NCI-H1436 treated with DMSO at 0.1 percent for 48 hours (cell line): Measurements from ENCODE around the gene OCLN.
"Not testable (repeated sequence)": the region's sequence is repeated elsewhere in the genome, so short reads cannot be mapped to it uniquely, and the experiment has no call there.

ENCODE experiments used
- DNase-seq: peaks from one replicate; lab custom pipeline; 2025; lab: John Stamatoyannopoulos, UW

The OCLN gene

DNA sequence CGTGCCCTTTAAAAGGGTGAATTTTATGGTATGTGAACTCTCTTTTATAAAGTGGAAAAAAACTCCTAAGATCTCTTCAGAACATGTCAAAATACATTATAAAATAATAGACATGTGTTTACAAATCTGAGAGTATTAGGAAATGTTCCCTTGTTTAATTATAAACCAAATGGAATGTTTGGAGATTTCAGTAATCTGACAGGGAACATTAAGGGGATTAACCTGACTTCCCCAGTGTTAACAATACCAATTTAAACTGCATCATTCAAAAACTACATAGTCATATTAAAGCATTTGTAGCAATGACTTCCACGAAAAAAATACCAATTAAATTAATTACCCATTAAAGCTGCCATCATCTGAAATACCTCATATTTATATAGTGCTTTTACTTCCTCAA, 1.6 kb upstream of the OCLN start:
- no peak for DNase-seq

DNA sequence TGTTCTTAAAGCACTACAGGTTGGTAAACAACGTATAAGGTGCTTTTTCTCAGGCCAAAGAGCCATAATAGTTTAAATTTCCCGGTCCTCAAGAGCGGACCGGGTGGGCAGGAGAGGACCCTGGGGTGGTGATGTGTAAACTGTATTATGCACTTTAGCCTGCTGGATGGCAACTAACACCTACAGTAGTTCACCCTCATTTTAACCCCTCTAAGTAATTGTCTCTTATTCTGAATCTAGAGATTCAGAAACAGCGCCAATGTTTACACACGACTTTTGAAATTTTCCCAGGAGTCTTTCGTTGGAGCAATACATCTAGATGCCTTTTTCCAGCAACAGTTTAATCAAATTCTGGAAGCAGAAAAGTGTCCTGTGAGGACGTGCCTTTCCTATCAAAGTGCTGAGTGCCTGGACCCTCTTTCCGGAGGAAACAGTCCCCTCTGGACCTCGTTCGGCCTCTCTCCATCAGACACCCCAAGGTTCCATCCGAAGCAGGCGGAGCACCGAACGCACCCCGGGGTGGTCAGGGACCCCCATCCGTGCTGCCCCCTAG, 676 bp upstream of the OCLN start:
- no peak for DNase-seq

DNA sequence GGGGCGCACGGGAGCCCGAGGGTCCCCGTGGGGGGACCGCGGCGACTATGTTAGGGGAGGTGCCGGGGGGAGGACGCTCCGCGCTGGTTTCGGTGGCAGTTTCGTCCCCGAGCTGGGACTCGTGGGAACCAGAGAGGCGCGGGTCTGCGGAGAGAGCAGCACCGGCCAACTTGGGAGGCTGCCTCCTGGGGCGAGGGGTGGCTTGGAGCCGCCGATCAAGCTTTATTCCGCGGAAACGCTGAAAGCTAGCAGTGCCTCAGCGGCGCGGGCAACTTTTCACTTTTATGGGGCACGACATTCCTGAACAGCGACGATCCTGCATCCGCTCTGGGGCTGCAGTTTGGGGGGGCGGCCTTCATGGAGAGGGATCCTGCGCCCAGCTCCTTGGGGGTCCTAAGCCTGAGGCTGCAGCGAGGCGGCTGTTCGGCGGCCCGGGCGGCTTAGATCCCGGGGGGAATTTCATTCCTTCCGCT, 369 bp downstream of the OCLN start:
- DNase-seq = no peak

DNA sequence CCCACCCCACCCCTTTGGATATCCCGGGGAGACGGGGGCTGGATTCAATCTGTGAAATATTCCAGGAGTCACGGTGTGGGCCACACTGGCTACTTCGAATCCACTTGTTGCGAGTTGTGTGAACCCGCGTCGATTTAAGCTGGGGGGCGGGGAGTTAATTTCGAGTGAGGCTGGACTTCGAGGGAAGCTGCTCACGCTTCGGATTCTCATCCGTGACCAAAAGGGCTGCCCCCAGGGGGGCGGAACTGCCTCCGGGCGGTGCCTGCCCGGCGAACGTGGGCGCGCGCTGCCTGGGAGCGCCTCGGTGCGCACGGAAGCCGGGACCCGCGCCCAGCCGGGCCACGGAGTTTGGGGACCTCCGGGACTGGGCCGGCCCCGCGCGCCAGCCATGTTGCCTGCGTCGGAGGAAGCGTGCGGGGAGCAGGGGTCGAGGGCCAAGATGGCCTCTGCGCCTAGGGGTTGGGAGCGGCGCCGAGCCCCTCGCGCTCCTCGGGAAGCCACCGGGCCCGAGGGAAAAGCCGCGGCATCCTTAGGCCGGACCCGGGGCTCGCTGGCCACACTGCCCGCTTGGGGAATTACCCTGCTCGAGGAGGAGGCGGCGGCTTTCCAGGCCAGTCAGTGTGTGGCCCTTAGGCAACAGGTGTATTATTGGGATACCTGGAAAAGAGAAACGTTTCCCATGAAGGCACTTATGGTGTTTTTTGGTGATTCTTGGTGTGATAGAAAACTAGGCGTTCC, 975 bp downstream of the OCLN start:
- no peak for DNase-seq

DNA sequence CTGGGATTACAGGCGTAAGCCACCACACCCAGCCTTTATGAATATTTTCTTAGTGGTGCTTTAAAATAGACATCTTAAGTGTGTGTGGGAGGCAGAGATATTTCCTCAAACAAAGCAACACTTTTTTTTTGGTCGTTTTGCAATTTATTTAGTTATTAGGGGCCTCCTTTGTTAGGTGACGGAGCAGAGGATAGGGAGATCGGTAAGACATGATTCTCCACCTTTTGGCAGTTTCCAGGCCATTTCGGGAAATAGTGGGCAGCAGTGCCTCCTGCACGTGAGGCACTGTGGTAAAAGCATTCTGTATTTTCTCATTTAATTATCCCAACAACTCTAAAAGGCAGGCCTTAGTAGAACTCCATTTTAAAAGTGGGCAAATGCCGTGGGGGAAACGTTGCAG, 1.9 kb downstream of the OCLN start:
- DNase-seq = no peak

DNA sequence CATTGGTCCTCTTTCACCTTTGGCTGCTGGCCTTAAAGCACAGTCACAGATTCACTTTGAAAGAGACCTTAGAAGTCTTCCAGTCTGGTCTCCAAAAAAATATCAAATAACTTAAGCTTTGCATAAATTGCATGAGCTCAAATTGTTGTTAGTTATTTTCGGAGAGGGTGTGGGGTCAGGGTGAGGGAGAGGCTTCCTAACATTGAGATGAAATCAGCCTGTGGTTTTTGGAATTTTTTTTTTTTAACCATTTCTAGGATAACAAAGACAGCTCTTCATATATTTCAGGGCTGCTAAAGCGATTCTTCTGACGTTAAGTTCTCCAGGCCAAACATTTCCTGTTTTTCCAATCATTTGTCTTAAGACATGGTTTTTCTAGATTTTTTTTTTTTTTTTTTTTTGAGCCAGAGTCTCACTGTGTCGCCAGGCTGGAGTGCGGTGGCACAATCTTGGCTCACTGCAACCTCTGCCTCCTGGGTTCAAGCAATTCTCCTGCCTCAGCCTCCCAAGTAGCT, 4.5 kb downstream of the OCLN start:
- DNase-seq = no peak

DNA sequence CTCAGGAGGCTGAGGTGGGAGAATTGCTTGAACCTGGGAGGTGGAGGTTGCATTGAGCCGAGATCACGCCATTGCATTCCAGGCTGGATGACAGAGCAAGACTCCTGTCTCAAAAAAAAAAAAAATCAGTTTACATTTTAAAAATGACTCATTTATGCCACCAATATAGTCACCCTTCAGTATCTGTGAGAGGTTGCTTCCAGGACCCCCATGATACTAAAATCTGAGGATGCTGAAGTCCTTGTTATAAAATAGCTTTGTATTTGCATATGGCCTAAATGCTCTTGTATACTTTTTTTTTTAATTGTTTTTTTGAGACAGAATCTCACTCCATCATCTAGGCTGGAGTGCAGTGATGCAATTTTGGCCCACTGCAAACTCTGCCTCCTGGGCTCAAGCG, 5.8 kb downstream of the OCLN start:
- no peak for DNase-seq

DNA sequence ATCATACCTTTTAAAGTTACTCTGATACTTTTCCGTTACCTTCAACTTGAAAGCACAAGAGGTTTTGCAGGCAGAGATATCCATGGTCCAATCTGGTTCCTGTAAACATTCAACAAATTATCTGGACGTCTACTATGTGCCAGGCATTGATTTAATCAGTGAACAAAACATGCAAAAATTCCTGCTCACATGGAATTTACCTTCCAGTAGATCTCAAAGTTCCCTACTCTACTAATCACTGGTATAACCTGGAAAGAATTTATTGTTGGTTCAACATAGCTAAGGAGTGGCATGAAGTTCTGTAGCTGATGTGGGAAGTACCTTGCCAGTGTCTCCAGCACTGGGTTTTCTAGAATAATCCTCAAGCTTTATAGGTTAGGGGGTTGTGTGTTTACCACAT, 9.8 kb downstream of the OCLN start:
- DNase-seq = no peak

DNA sequence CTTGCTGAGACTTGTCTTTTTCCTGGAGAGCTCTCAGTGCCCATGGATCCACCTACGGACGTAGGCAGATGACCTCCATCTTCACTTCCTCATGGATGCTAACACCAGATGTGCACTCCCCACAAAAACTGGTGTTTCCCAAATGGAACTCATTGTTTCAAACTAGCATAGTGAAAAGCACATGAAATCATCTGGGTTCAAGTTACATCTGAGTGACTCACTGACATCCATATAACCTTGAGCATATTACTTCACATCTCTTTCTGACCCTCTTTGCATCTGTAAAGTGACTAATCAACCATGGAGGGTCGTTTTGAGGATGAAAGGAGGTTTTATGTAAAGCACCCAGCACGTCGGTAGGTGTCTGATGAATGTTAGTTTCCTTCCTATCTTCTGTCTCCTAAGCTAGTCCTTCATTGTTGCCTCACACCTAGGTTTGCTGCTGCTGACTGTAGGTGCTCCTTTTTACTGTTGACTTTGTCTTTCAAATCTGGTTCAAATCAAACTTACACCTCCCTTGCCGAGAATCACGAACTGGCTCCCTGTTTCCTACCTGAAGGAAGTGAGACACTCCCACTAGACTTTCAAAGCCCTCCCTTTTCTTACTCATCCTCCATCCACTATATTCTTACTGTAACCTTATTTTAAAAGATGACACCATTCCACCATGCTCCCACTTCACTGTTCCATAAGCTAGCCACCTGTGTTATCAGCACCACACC, 10.3 kb downstream of the OCLN start:
- no peak for DNase-seq

DNA sequence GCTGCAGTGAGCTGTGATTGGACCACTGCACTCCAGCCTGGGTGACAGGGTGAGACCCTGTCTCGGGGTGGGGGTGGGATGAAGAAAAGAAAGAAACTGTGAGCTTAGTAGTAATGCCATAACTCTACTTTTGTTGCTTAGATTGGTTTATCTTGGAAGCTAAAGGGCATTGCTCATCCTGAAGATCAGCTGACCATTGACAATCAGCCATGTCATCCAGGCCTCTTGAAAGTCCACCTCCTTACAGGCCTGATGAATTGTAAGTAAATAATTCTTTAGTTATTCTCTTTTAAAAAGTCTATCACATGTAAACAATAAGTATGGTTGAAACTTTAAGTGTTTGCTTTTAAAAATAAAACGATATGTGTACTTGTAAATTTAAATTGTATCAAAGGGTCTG, 11.4 kb downstream of the OCLN start:
- DNase-seq = no peak

DNA sequence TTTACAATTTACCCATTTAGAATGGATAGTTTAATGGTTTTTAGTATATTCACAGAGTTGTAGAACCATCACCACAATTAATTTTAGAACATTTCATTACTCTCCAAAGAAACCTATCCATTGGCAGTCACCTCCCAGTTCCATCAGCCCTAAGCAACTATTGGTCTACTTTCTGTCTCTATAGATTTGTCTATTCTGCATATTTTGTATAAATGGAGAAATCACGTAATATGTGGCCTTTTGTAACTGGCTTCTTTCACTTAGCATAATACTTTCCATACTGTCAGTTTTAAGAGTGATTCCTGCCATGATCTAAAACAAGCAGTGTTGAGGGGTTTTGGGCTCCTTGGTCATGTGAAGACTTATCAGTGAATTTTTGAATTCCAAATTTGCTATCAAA, 12.7 kb downstream of the OCLN start:
- DNase-seq = no peak

DNA sequence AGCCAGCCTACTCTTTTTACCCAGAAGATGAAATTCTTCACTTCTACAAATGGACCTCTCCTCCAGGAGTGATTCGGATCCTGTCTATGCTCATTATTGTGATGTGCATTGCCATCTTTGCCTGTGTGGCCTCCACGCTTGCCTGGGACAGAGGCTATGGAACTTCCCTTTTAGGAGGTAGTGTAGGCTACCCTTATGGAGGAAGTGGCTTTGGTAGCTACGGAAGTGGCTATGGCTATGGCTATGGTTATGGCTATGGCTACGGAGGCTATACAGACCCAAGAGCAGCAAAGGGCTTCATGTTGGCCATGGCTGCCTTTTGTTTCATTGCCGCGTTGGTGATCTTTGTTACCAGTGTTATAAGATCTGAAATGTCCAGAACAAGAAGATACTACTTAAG, 16.6 kb downstream of the OCLN start:
- no peak for DNase-seq

DNA sequence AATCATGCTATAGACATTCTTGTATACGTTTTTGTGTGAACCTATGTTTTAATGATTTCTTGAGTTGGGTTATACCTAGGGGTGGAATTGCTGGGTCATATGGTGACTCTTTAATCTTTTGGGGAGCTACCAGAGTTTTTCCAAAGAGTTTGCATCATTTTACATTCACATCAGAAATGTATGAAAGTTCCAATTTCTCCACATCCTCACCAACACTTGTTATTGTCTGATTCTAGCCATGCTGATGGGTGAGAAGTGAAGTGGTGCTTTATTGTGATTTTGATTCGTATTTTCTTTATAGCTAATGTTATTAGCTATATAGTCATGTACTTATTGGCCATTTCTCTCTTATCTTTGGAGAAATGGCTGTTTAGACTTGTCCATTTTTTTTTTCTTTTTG, 18.1 kb downstream of the OCLN start:
- no peak for DNase-seq

DNA sequence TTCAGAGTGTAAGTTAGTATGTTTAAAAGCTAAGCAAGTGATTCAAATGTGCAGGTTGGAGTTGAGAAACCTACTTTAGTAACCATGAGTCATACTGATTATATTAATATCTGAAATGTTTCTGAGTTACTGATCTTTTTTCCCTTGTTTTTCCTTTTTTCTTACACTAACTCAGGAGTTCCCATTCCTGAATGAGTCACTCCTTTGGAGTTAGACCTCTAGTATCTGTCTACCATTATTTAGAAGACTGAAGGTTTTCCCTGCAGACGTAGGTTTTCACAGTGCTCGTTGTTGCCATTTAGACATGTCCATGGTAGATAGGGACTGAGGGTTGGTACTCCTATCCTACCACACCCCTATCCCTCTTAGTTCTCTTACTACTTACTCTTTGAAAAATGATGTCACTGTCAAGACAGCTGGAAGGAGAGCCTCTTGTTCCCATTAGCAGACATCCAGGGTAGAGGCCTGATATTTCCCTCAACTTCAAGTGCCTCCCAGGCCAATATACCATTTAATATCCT, 20.2 kb downstream of the OCLN start:
- no peak for DNase-seq

DNA sequence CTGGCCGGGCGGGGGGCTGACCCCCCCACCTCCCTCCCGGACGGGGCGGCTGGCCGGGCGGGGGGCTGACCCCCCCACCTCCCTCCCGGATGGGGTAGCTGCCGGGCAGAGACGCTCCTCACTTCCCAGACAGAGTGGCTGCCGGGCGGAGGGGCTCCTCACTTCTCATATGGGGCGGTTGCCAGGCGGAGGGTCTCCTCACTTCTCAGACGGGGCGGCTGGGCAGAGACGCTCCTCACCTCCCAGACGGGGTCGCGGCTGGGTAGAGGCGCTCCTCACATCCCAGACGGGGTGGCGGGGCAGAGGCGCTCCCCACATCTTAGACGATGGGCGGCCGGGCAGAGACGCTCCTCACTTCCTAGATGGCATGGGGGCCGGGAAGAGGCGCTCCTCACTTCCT, 23.0 kb downstream of the OCLN start:
- not testable (repeated sequence) for DNase-seq

DNA sequence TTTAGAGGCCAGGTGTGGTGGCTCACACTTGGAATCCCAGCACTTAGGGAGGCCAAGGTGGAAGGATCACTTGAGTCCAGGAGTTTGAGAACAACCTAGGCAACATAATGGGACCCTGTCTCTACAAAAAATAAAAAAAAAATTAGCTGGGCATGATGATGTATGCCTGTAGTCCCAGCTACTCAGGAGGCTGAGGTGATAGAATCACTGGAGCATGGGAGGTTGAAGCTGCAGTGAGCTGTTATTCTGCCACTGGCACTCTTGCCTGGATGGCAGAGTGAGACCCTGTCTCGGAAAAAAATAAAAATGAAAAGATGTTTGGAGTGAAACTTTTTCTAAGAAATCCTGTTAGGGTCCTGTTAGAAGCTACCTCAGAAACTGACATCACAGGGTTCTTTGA, 24.2 kb downstream of the OCLN start:
- DNase-seq = no peak

DNA sequence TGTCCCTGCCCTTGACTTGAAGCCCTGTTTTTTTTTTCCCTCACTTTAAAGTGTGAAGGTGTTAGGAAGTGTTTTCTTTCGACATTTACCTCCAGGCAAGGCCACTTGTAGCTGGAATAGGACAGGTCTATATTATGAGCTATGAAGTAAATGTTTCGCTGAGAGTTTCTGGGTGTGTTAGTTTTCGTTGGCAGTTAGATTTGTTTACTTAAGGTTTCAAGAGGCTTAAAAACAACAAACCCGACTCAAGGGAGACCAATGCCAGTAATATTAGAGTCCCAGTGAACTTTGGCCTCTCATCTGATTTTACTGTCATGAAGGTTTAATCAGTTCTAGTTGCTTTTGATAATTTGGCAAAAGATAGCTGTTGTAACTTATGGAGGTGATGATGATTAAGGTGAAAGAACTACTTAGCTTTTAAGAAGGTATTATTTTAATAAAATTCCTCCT, 25.2 kb downstream of the OCLN start:
- peak; percentile 39 for DNase-seq

DNA sequence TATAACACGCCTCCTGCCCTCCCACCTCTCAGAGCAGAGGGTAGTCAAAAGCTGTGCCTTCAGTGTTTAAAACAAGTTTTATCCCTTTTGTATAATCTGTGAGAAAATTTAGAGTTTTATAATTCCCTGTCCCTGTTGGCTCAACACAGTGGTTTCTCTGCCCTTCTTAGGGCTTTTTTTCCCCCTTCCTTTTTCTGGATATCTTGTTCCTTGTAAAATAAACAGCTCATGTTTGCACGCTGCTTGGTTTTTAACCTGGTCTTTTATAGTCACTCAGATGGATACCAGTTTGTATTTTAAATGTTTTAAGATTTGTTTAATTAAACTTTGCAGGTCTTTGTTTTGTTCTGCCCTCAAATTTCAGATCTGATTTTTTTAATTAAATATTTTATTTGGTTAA, 26.7 kb downstream of the OCLN start:
- no peak for DNase-seq

DNA sequence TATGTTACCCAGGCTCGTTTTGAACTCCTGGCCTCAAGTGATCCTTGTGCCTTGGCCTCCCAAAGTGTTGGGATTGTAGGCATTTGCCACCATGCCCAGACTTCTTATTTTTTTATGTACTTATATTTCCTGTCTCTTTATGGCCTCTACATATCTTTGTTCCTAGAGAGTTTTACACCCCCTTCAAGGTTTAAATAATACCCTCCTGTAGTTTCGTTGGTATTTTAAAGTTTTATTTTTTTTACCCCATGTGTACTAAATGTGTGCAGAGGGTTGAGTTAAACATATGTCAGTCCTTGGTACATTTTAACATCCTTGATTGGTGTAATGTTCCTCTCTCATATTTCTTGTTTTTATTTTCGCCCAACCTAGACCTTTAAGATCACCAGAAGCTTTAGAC, 29.4 kb downstream of the OCLN start:
- no peak for DNase-seq

DNA sequence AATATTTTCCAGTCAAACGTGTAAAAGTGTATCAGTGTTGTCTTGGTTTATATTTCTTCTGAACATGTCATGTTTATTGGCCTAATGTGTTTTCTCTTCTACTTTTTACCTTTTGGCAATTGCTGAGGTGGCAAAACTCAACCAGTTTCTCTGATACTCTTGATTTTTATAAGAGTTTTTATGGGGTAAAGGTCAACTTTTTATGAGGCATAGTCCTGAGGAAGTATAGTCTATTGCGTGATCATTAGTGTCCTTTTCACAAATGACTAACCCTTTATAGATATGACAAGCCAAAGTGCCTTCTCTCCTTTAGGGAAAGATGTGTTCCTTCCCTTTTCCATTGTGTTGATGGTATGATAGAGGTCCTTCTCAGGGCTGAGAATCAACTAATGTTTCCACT, 32.9 kb downstream of the OCLN start:
- no peak for DNase-seq

DNA sequence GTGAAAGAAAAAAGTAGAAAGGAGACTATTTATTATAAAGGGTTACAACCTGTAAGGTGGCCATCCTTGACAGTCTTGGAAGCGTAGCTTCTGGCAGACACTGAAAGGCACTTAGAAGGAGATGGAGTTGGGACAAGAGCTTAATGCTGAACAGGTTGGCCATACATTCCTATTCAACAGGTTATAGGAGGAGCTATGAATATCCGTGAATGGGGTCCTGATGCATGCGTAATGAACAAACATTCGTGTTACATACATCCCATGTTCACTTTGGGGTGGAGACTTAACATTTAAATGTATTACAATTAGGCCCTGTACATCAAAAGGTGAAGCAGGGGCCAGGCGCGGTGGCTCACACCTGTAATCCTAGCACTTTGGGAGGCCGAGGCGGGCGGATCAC, 34.1 kb downstream of the OCLN start:
- DNase-seq = no peak

DNA sequence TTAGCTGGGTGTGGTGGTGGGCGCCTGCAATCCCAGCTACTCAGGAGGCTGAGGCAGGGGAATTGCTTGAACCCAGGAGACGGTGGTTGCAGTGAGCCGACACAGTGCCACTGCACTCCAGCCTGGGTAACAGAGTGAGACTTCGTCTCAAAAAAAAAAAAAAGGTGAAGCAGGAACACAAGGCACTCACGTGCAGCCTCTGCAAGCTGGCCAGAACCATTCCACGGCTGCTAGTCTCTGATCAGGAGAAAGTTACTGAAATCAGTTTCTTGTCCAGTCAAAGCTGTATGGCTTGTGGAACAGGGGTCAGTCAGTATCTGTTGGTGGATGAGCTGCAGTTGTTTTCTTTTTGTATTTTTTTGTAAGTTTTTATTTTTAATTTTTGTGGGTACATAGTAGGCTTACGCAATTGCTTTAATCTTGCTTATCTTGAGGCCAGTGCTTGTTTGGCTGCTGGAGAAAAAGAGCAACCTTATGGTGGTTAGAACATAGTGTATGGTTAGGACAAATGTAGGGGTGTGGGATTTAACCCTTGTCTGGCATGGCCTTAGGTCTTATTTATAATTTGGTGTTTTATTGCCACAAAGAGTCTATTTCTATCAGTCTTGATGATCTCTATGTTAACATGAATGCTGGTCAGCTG, 34.7 kb downstream of the OCLN start:
- DNase-seq = no peak
